Measurements from ENCODE around the gene HSP90AA1.

HSP90AA1 gene

GRCh38 chr14:102095871-102096568 is 9.2 kb upstream of the HSP90AA1 start:
- Histone ChIP-seq H3K36me3 (no peaks in the 10 kb centered on the region), H3K27ac (no peak overlapping the region), H3K4me3 (no peak overlapping the region), H3K27me3 (no peaks in the 10 kb centered on the region), H3K9me3 (no peaks in the 10 kb centered on the region), H3K4me1 (peaks cover 0 to 9% (median 2%) of the 10 kb centered on the region in 4 donors)
- TF ChIP-seq CTCF (IDR thresholded peaks at IDR 0.05), result no peak
- intact Hi-C loops (cut with DNase I; ENCODE audit: low total_unique reads), result loop anchor here (5.0 kb wide), 2 partner anchors 34 to 49 kb away; no protein-coding TSS in a partner anchor
- no peak for DNase-seq

GRCh38 chr14:102095231-102095870 is 8.5 kb upstream of the HSP90AA1 start:
- no peak for DNase-seq
- Histone ChIP-seq H3K9me3 (no peaks in the 10 kb centered on the region), H3K27me3 (no peaks in the 10 kb centered on the region), H3K4me1 (peaks cover 0 to 9% (median 2%) of the 10 kb centered on the region in 4 donors), H3K27ac (no peak overlapping the region), H3K4me3 (no peak overlapping the region), H3K36me3 (no peaks in the 10 kb centered on the region)
- TF ChIP-seq CTCF (IDR thresholded peaks at IDR 0.05), result no peak
- intact Hi-C loops (cut with DNase I; ENCODE audit: low total_unique reads), result loop anchor here (5.0 kb wide), 2 partner anchors 33 to 48 kb away; no protein-coding TSS in a partner anchor

GRCh38 chr14:102094101-102094500 is 7.3 kb upstream of the HSP90AA1 start:
- Histone ChIP-seq H3K27me3 (no peaks in the 10 kb centered on the region), H3K9me3 (no peaks in the 10 kb centered on the region), H3K27ac (no peak overlapping the region), H3K4me1 (peaks cover 0 to 9% (median 2%) of the 10 kb centered on the region in 4 donors), H3K36me3 (no peaks in the 10 kb centered on the region), H3K4me3 (no peak overlapping the region)
- TF ChIP-seq CTCF (IDR thresholded peaks at IDR 0.05), result no peak
- intact Hi-C loops (cut with DNase I; ENCODE audit: low total_unique reads), result no loop called here
- DNase-seq, result no peak

- TF ChIP-seq CTCF (IDR thresholded peaks at IDR 0.05), result no peak
- intact Hi-C loops (cut with DNase I; ENCODE audit: low total_unique reads), result no loop called here
- H3K36me3 ChIP-seq, result no peaks in the 10 kb centered on the region
- peaks cover 0 to 18% (median 9%) of the 10 kb centered on the region in 4 donors for H3K4me1 ChIP-seq
- H3K9me3 ChIP-seq, result no peaks in the 10 kb centered on the region
- no peaks in the 10 kb centered on the region for H3K27me3 ChIP-seq
- H3K4me3 ChIP-seq, result no peak overlapping the region
- no peak for DNase-seq
- no peak overlapping the region for H3K27ac ChIP-seq
These were observed 6.0 kb upstream of the HSP90AA1 start for GRCh38 chr14:102092806-102093205.

GRCh38 chr14:102090713-102091112 is 3.9 kb upstream of the HSP90AA1 start:
- no peak for TF ChIP-seq CTCF (IDR thresholded peaks at IDR 0.05)

More at GRCh38 chr14:102090713-102091112, 3.9 kb upstream of the HSP90AA1 start:
- Histone ChIP-seq H3K4me1 (peaks cover 0 to 14% (median 11%) of the 10 kb centered on the region in 4 donors), H3K9me3 (no peaks in the 10 kb centered on the region), H3K4me3 (no peak overlapping the region), H3K36me3 (peaks cover 0 to 1% (median 0%) of the 10 kb centered on the region in 3 donors), H3K27ac (no peak overlapping the region), H3K27me3 (no peaks in the 10 kb centered on the region)
- no peak for DNase-seq
- intact Hi-C loops (cut with DNase I; ENCODE audit: low total_unique reads), result no loop called here
